Central memory CD4-positive, alpha-beta T cell (primary cell): ENCODE measurements around the gene PRRX1.

Source experiments
- DNase-seq: peaks from one replicate; pipeline ENCODE4 v3.0.0; 2022

PRRX1 gene

GRCh38 chr1:170692866-170693575, 29.1 kb downstream of the PRRX1 start:
- no peak for DNase-seq

DNA sequence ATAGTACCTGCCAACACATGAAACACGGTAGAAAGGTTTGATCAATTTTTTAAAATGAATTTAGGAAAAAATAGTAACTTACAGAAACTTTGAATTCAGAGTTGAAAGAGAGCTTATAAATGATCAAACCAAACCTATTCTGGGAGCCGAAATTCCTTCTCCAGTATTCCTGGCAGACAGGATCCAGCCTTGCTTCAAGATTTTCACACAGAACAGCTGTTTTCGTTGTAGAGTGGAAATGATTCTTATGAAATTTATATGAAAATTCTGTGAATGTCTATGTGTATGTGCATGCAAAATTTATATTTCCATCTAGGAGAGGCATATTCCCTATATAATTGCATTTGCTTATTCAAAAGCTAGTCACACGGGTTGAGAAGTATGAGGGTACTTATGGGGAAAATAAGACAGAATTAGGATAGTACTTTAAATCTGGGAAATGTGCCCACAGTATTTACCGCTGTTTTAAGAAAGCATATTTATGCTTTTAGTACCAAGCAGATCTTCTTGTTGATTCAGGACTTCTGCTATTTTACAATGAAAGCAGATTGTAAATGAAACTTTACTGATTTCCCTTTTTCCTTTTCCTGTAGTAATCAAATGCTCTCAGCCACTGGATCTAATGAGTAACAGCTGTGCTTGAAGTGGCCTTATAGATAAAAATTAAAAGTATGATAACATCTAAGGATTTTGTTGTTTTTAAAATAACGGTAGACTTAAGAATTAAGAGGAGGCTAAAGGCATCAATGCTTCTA, 30.4 kb downstream of the PRRX1 start:
- no peak for DNase-seq

GRCh38 chr1:170695955-170696590, 32.1 kb downstream of the PRRX1 start:
- no peak for DNase-seq

GRCh38 chr1:170696591-170697290, 32.8 kb downstream of the PRRX1 start:
- no peak for DNase-seq

DNA sequence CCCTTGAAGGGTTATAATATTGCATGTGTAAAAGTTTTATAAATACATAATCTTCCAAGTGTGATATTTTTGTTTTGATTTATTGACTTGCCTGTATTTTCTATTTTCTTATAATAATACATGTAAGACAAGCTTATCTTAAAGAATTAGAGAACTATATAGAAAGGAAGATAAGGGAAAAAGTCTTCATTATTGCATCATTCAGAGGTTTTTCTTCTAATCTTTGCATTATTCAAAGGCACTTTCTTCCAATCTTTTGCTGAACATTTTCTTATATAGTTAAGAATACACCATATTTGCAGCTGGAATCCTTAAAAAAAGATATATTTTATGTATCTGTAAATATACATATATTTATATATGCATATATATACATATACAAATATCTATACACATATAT, 33.4 kb downstream of the PRRX1 start:
- DNase-seq: no peak

GRCh38 chr1:170698301-170699275, 34.7 kb downstream of the PRRX1 start:
- no peak for DNase-seq

DNA sequence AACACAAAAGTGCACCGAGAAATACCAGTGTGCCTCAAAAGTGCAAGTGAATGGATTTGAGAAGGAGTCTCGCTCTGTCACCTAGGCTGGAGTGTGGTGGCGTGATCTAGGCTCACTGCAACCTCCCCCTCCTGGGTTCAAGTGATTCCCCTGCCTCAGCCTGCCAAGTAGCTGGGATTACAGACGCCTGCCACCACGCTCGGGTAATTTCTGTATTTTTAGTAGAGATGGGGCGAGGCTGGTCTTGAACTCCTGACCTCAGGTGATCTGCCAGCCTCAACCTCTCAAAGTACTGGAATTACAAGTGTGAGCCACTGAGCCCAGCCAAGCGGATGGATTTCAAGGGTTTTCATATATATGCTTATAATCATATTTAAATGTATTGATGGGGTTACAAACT, 35.8 kb downstream of the PRRX1 start:
- no peak for DNase-seq

DNA sequence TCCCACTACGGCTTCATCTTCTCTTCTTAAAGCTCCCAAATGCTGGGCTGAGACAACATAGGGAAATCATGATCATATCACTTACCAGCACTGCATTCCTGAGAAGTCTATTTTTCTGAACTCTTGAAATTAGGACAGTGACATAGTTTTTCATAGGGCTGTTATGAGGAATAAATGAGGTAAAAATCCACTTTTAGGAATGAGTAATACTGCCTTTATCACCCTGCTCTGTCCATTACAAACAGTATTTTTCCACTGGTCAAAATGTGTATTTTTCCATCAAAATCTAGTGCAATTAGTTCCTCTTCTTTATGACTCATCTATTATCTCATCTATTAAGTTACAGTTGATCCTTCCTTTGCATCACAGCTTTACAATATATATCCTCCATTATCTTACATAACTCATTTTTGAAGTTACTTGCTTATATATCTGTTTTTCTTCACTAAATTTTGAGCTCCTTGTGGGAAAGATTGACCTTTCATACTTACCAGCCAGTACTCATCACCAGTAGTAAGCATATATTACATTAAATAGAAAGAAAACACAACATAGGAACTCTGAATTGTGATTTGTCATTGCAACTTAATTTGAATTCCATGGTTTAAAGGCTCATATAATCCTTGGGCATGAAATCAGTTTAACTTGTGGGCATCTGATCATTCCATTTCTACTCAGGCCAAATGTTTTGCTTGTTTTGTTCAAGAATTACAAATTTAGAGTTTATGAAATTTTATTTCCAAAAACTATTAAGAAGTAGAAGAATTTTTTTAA, 37.1 kb downstream of the PRRX1 start:
- no peak for DNase-seq

DNA sequence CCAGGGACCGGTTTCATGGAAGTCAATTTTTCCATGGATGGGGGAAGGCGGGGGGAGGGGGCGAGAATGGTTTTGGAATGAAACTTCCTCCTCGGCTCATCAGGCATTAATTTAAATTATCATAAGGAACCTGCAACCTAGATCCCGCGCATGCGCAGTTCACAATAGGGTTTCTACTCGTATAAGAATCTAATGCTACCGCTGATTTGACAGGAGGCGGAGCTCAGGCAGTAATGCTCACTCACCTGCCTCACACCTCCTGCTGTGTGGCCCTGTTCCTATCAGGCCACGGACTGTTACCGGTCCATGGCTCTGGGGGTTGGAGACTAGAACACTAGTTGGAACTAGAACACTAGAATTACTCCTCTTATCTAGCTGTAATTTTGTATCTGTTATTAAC, 38.0 kb downstream of the PRRX1 start:
- no peak for DNase-seq

DNA sequence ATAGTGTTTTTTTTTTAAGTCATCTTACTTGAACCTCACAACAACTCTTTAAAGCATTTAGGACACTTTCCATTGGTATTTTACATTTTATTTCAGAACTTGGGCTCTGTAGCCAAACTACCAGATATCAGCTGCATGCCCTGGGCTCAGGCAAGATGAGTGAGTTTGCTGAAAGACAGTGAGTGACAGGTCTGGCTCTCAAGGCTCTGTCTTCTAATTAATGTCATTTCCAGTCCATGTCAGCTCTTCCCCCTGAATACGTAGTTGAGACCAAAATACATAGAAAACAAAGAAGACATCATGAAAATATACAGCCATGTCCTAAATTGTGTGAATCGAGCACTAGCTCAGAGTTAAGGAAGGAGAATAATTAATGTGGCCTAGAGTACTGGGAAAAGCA, 39.7 kb downstream of the PRRX1 start:
- DNase-seq: no peak

- no peak for DNase-seq
Measured at GRCh38 chr1:170704256-170704655, 40.3 kb downstream of the PRRX1 start.

GRCh38 chr1:170705981-170706380, 42.0 kb downstream of the PRRX1 start:
- no peak for DNase-seq

DNA sequence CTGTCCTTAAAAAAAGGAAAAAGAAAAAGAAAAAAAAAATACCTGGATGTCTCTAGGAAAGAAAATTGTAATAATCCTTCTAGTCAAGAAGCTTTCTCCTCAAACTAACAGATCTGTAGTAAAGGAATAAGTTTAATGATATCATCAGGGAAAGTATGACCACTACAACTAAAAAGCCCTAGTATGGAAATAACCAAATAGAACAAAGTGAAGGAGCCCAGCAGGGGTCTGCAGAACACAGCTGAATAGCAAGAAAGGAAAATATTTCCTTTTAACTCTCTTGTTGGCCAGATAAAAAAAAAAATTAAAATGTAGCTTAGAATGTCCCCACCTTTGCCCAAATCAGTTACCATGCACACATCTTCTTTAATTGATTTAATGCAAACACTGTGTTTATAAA, 43.2 kb downstream of the PRRX1 start:
- DNase-seq: no peak

GRCh38 chr1:170707959-170708655, 44.2 kb downstream of the PRRX1 start:
- DNase-seq: no peak

DNA sequence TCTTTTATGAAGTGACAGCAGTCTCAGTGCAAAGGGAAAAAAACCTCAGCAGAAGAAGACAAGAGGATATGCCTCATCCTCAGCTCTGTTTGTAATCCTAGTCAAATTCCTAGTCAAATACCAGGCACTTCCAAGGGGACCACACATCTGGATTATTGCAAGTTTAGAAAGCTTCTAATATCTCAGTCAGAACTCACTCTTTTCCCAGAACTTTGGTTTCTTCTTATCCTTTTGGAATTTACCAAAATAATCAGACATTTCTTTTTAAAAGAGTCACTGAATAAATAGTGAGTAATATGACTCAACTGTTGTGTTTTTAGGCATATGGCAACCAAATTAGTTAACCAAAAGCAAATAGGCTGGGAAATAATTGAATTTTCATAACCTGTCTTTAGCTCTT, 47.8 kb downstream of the PRRX1 start:
- no peak for DNase-seq

GRCh38 chr1:170714163-170714562, 50.2 kb downstream of the PRRX1 start:
- no peak for DNase-seq

- no peak for DNase-seq
Measured at GRCh38 chr1:170714938-170715337, 51.0 kb downstream of the PRRX1 start.

GRCh38 chr1:170716835-170717429, 53.0 kb downstream of the PRRX1 start:
- DNase-seq: no peak

DNA sequence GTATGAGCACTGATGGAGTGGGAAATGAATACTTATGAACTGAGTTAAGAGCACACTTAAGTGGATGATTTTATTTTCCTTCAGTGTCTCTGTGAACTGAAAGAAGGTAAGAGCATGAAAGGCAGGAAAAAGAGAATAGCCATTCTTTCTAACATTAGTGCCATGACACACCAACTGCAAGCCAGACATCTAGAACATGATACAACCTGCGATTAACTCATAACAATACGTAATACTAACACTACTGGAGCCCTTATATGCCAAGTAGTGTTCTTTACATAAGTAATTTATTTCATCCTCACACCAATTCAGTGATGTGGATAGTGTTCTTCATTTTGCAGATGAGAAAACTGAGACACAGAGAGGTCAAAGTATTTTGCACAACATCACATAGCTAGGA, 56.7 kb downstream of the PRRX1 start:
- no peak for DNase-seq

- DNase-seq: no peak
Measured at GRCh38 chr1:170721621-170722020, 57.7 kb downstream of the PRRX1 start.
